Ectodermal cell (in vitro differentiated cells): ENCODE data around the gene ITIH5.

Experiments used
- H3K27ac ChIP-seq: 2 replicates; pipeline ENCODE4 v1.7.0; 2013; ENCODE audit warnings: mild to moderate bottlenecking, low read depth, low read length; ENCODE audit not compliant: insufficient read depth, poor library complexity, severe bottlenecking
- H3K27me3 ChIP-seq: 2 replicates; pipeline ENCODE4 v1.7.0; 2013; ENCODE audit warnings: mild to moderate bottlenecking, low read length; ENCODE audit not compliant: insufficient read depth, control insufficient read depth, poor library complexity, severe bottlenecking
- H3K36me3 ChIP-seq: one replicate; pipeline ENCODE4 v1.7.0; 2013; ENCODE audit warnings: low read length; ENCODE audit not compliant: control insufficient read depth, insufficient read depth
- H3K4me1 ChIP-seq: one replicate; pipeline ENCODE4 v1.7.0; 2013; ENCODE audit warnings: low read length; ENCODE audit not compliant: control insufficient read depth, insufficient read depth
- H3K4me3 ChIP-seq: 2 replicates; pipeline ENCODE4 v1.7.0; 2013; ENCODE audit warnings: low read depth, low read length, control low read depth; ENCODE audit not compliant: insufficient read depth
- H3K9me3 ChIP-seq: 2 replicates; pipeline ENCODE4 v1.7.0; 2013; ENCODE audit warnings: mild to moderate bottlenecking, low read length, moderate library complexity; ENCODE audit not compliant: control insufficient read depth
- WGBS, 2 experiments: methylation state at CpG; one replicate each; pipeline ENCODE4 v1.1.7; 2013; ENCODE audit warnings: missing lambda C conversion rate in 2 of 2; 5-methylcytosine and 5-hydroxymethylcytosine counted together

The ITIH5 gene

DNA sequence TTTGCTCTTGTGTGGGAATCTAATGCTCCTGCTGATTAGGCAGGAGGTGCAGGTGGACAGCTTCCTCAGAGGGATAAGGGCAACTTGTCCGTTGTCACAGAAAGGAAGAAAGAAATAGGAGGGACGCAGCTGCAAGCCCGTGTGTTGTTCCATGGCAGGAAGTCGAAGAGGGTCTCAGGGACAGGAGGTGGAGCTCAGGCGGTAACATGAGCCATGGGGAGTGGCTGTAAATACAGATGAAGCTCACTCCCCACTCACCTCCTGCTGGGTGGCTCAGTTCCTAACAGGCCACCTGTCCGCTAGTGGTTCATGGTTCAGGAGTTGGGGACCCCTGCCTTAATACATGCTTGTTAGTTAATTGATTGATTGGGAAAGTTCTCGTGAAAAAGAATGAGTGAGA is 154.3 kb downstream of the ITIH5 start:
- H3K4me1 ChIP-seq = no peaks in the 10 kb centered on the region
- H3K36me3 ChIP-seq = no peaks in the 10 kb centered on the region
- no peak overlapping the region for H3K27ac ChIP-seq
- no peak overlapping the region for H3K4me3 ChIP-seq
- H3K9me3 ChIP-seq = no peaks in the 10 kb centered on the region
- no peaks in the 10 kb centered on the region for H3K27me3 ChIP-seq
- 85 to 90% methylated on average over 6 to 7 of the region's 7 CpGs for WGBS, 2 experiments

DNA sequence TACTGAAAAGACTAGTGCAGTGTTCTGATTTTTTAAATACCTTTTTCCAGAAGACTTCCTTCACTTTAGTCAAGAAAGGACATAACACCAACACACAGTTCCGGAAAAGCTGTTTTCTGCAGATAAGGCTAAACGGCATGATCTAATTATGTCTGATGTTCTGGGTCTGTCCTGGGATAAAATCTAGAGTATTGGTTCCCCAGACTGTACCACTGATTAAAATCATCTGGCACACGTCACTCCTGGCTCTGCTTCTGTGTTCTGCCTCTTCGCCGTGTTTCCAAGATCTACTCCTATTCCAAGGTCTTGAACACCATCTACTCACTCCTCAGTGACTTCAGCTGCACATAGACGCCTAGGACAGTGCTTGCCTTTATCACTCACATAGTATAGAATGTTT is 155.2 kb downstream of the ITIH5 start:
- H3K4me1 ChIP-seq = no peaks in the 10 kb centered on the region
- 94 to 96% methylated on average over 6 of the region's 6 CpGs for WGBS, 2 experiments
- H3K27ac ChIP-seq = no peak overlapping the region

More for the DNA sequence above, 155.2 kb downstream of the ITIH5 start:
- Histone ChIP-seq H3K4me3 (no peak overlapping the region), H3K9me3 (no peaks in the 10 kb centered on the region), H3K27me3 (no peaks in the 10 kb centered on the region), H3K36me3 (no peaks in the 10 kb centered on the region)
